Common myeloid progenitor, CD34-positive (primary cell): Measurements from ENCODE around the gene ZNF598.

Experiments used
- CTCF ChIA-PET: fragments of 350-600 bp; sonication (Branson Sonifier 250); formaldehyde crosslinking; loops from one replicate; lab custom pipeline; 2021; ENCODE audit warnings: antibody characterized with exemption; lab: Charles Lee
- POLR2A ChIA-PET: fragments of 350-600 bp; sonication (Branson Sonifier 250); formaldehyde crosslinking; loops from one replicate; lab custom pipeline; 2021; ENCODE audit warnings: antibody characterized with exemption; lab: Charles Lee
- DNase-seq, 3 donors: peaks; one replicate each; pipeline versions ENCODE4 v3.0.0 to v3.0.0-alpha.2; 2013
- H3K27ac ChIP-seq, 2 experiments: 1 replicate in 1 of 2; 2 replicates in 1 of 2; pipeline ENCODE4 v1.7.0; 2013; ENCODE audit warnings: inconsistent platforms in 2 of 2, low read length in 2 of 2, mild to moderate bottlenecking in 2 of 2, low read depth in 1 of 2, moderate library complexity in 1 of 2; ENCODE audit not compliant: severe bottlenecking in 2 of 2, insufficient read depth in 1 of 2, poor library complexity in 1 of 2
- H3K27me3 ChIP-seq, 5 experiments: replicated peaks in 2 of 5; 1 replicate in 3 of 5; 2 replicates in 2 of 5; pipeline versions ENCODE4 v1.6.1 to v1.7.0; 2013; ENCODE audit warnings: low read length in 4 of 5, mild to moderate bottlenecking in 2 of 5, moderate library complexity in 2 of 5, inconsistent platforms in 1 of 5; ENCODE audit not compliant: insufficient read depth in 5 of 5, control insufficient read depth in 4 of 5
- H3K36me3 ChIP-seq, 4 experiments: 1 replicate in 2 of 4; 2 replicates in 2 of 4; pipeline versions ENCODE4 v1.6.1 to v1.7.0; 2013; ENCODE audit warnings: low read length in 3 of 4, control low read depth in 1 of 4, mild to moderate bottlenecking in 1 of 4; ENCODE audit not compliant: control insufficient read depth in 4 of 4, insufficient read depth in 4 of 4
- H3K4me1 ChIP-seq, 4 experiments: 1 replicate in 3 of 4; 2 replicates in 1 of 4; pipeline versions ENCODE4 v1.6.1 to v1.7.1; 2013; ENCODE audit warnings: low read length in 3 of 4, mild to moderate bottlenecking in 3 of 4, control low read depth in 1 of 4, inconsistent platforms in 1 of 4, moderate library complexity in 1 of 4; ENCODE audit not compliant: control insufficient read depth in 4 of 4, insufficient read depth in 4 of 4; ENCODE audit errors: control extremely low read depth in 1 of 4
- H3K4me3 ChIP-seq, 7 experiments: 1 replicate in 4 of 7; 2 replicates in 3 of 7; pipeline versions ENCODE4 v1.5.1 to v1.7.0; 2013; ENCODE audit warnings: mild to moderate bottlenecking in 7 of 7, low read length in 6 of 7, moderate library complexity in 6 of 7, inconsistent platforms in 2 of 7, low read depth in 2 of 7, control low read depth in 1 of 7; ENCODE audit not compliant: insufficient read depth in 4 of 7, control insufficient read depth in 1 of 7; ENCODE audit errors: extremely low read depth in 1 of 7
- H3K9me3 ChIP-seq, 5 experiments: 1 replicate in 4 of 5; 2 replicates in 1 of 5; pipeline versions ENCODE4 v1.6.1 to v1.7.1; 2013; ENCODE audit warnings: low read length in 4 of 5, mild to moderate bottlenecking in 2 of 5, inconsistent platforms in 1 of 5, low read depth in 1 of 5, moderate library complexity in 1 of 5; ENCODE audit not compliant: control insufficient read depth in 4 of 5, insufficient read depth in 2 of 5; ENCODE audit errors: control extremely low read depth in 1 of 5
- WGBS: methylation state at CpG from one replicate; pipeline ENCODE4 v1.1.5; 2013; ENCODE audit not compliant: insufficient coverage; 5-methylcytosine and 5-hydroxymethylcytosine counted together

The ZNF598 gene

DNA sequence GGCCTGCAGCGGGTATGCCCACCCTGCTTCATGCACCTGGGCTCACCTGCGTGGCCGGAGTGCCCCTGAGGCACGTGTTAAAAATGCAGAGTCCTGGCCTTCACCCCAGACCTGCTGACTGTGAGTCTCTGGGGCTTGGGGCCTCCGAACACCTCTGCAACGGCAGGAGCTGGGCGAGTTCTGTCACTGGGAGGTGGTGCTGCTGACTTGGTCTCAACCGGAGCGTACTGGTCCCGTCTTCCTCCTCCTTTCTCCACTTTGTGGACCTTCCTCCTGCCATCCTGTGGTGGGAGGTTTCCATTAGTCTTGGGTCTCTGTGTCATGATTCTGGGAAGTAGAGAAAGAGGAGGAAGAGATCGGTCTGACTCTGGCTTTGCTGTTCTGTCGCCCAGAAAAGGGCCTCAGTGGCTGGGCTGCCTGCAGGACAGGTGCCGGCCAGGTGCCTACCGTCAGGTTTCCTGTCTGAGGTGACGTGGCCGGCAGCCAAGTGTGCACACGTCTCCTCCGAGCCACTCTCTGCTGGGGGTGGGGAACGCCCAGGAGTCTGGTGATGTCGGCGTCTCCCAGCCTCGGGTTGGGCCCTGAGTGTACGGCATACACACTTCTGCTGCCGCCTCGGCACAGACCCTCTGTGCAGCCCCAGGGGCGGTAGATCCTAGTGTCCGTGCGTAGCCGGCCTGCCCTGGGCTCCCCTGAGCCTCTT lies 45.1 kb upstream of the ZNF598 start:
- 96% methylated on average over 29 of the region's 29 CpGs for WGBS
- no peak for DNase-seq
- H3K4me3 ChIP-seq = no peak overlapping the region
- peaks cover 15 to 64% (median 47%) of the 10 kb centered on the region in 4 experiments for H3K36me3 ChIP-seq
- H3K9me3 ChIP-seq = no peaks in the 10 kb centered on the region
- H3K27ac ChIP-seq = no peak overlapping the region
- ChIA-PET CTCF (interaction anchor here (1.1 to 1.8 kb wide), 4 partner anchors 28 to 34 kb away, joined by 3 to 5 read pairs (median 4); no protein-coding TSS in a partner anchor), POLR2A (no interaction called here)
- H3K27me3 ChIP-seq = no peaks in the 10 kb centered on the region
- H3K4me1 ChIP-seq = no peaks in the 10 kb centered on the region

DNA sequence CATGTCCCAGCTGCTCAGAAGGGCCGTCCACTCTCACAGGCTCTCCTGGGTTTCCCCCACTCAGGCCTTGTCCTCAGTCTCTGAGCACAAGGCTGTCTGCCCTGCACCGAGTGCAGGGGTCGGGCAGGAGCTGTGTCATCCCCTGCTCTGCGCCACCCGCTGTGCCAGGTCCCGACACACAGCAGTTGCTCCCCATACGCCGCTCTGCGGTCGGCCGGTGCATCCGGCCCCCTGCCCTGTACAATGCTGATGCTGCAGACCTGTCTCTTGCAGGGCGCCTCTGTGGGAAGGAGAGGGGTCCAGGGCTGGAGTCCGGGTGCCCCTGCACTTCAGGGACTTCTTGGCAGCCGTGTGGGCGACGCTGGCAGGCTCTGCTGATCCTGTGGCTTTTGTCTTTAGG lies 44.3 kb upstream of the ZNF598 start:
- CTCF ChIA-PET = no interaction called here
- H3K4me1 ChIP-seq = peaks cover 0 to under 1% (median under 1%) of the 10 kb centered on the region in 4 experiments

DNA sequence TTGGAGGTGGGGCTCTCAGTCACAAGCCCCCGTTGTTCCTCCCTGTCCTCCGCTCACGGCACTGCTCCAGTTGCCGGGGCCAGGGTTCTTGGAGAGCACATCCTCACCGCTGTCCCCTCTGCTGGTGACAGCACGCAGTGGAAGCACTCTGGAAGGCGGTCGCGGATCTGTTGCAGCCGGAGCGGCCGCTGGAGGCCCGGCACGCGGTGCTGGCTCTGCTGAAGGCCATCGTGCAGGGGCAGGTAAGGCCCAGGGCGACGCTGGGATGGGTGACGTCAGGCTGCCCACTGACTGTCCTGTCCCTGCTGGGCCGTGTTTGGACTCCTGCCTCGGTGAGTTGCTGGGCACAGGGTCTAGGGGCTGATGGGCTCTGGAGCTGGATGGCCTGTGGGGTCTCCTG lies 43.6 kb upstream of the ZNF598 start:
- DNase-seq = no peak
- H3K36me3 ChIP-seq = peaks cover 15 to 64% (median 43%) of the 10 kb centered on the region in 4 experiments
- peaks cover 2 to 7% (median 7%) of the 10 kb centered on the region in 4 experiments for H3K4me1 ChIP-seq
- ChIA-PET CTCF (interaction anchor here (1.7 kb wide), 1 partner anchor 19 kb away, joined by 4 read pairs; no protein-coding TSS in a partner anchor), POLR2A (no interaction called here)
- 98% methylated on average over 20 of the region's 21 CpGs for WGBS
- H3K27me3 ChIP-seq = no peaks in the 10 kb centered on the region
- no peak overlapping the region for H3K27ac ChIP-seq
- no peaks in the 10 kb centered on the region for H3K9me3 ChIP-seq
- H3K4me3 ChIP-seq = no peak overlapping the region

More for the DNA sequence above, 44.3 kb upstream of the ZNF598 start:
- POLR2A ChIA-PET = no interaction called here
- no peak for DNase-seq
- H3K27ac ChIP-seq = no peak overlapping the region
- peaks cover 15 to 64% (median 47%) of the 10 kb centered on the region in 4 experiments for H3K36me3 ChIP-seq
- H3K4me3 ChIP-seq = no peak overlapping the region
- over 99% methylated on average over 14 of the region's 17 CpGs for WGBS
- no peaks in the 10 kb centered on the region for H3K27me3 ChIP-seq
- H3K9me3 ChIP-seq = no peaks in the 10 kb centered on the region

DNA sequence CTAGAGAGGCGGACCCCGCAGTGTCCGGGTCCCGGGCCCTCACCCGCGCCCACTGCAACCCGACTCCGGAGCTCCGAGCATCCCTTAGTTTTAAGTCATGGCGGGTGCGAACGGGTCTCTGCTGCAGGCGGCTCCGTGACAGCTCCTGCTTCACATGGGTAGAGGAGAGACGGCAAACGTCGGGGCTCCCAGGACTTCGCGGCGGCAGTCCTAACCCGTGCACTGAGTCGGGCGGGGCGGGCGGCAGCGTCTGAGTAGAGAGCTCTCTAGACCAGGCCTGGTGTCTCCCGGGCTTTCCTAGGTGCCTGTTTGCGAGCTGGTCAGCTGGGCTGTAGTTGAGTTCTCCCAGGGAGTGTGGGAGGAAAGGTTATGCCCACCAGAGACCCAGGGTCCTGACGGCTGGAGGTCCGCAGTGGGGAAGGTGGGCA lies 38.5 kb upstream of the ZNF598 start:
- peak in 1 of 3 donors; percentile 19 for DNase-seq
- CTCF ChIA-PET = interaction anchor here (0.7 to 3.3 kb wide), 10 partner anchors 11 to 103 kb away, joined by 3 to 12 read pairs (median 4); partner anchors contain the start of gene NPW
- H3K9me3 ChIP-seq = no peaks in the 10 kb centered on the region
- POLR2A ChIA-PET = interaction anchor here (0.7 to 1.6 kb wide), 3 partner anchors 9 to 107 kb away, joined by 4 to 6 read pairs (median 4); partner anchors contain the start of gene TRAF7
- H3K4me1 ChIP-seq = peaks cover 2 to 41% (median 33%) of the 10 kb centered on the region in 4 experiments
- H3K4me3 ChIP-seq = peak overlapping the region; percentile 75 to 93 (median 88)
- peak overlapping the region; percentile 30 to 83 for H3K27ac ChIP-seq
- peaks cover 2 to 28% (median 20%) of the 10 kb centered on the region in 4 experiments for H3K36me3 ChIP-seq
- 0% methylated on average over 27 of the region's 30 CpGs for WGBS
- H3K27me3 ChIP-seq = no peaks in the 10 kb centered on the region

DNA sequence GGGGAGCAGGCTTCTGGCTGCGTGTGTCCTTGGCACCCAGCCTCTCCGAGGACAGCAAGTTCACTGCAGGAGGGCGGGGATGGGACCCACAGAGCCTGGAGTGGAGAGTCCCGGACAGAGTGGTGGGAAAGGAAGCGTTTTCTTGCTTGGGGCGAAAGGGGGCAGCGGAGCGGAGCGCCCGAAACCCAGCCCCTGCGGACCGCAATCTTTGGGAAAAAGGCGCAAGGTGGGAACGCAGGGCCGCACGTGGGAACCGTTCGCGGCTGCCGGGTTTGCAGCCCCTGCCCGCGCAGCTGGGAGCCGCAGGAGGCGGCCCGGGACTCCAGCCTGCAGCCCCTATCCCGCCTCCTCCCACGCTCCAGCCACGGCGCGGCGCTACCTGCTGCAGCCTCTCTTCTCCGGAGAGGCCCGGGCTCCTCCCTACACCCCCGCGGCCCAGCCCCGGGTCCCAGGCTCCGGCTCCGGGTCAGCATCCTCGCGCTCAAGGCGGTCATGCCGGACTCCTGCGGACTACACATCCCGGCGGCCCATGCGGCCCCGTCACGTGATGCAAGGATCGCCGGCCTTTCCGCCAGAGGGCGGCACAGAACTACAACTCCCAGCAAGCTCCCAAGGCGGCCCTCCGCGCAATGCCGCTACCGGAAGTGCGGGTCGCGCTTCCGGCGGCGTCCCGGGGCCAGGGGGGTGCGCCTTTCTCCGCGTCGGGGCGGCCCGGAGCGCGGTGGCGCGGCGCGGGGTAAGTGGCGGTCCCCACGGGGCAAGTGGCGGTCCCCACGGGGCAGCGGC lies 37.9 kb upstream of the ZNF598 start, which contains the start of the genes NTHL1 and TSC2:
Gene NTHL1, minus strand, starts transcription at position 505 of the 786 bp plus-strand sequence. Its CDS starts 11 bp downstream, at position 494.
Gene TSC2, plus strand, starts transcription at position 656 of the 786 bp plus-strand sequence. CDS start 631 bp downstream, outside the sequence.
- H3K27ac ChIP-seq = peak within 1 kb of the TSS; percentile 30 to 83
- H3K4me1 ChIP-seq = peaks cover 2 to 45% (median 34%) of the 10 kb centered on the region in 4 experiments
- POLR2A ChIA-PET = interaction anchor here (0.7 to 1.6 kb wide), 3 partner anchors 9 to 108 kb away, joined by 4 to 6 read pairs (median 4); partner anchors contain the start of gene TRAF7
- H3K27me3 ChIP-seq = no peaks in the 10 kb centered on the region
- H3K36me3 ChIP-seq = peaks cover 2 to 22% (median 15%) of the 10 kb centered on the region in 4 experiments
- WGBS = 0% methylated on average over 78 of the region's 81 CpGs
- peak; percentile 92 to 95 (median 94) for DNase-seq
- CTCF ChIA-PET = interaction anchor here (0.6 to 3.3 kb wide), 13 partner anchors 12 to 245 kb away, joined by 3 to 12 read pairs (median 3); partner anchors contain the start of gene NPW
- H3K9me3 ChIP-seq = no peaks in the 10 kb centered on the region
- peak within 1 kb of the TSS; percentile 75 to 93 (median 88) for H3K4me3 ChIP-seq

DNA sequence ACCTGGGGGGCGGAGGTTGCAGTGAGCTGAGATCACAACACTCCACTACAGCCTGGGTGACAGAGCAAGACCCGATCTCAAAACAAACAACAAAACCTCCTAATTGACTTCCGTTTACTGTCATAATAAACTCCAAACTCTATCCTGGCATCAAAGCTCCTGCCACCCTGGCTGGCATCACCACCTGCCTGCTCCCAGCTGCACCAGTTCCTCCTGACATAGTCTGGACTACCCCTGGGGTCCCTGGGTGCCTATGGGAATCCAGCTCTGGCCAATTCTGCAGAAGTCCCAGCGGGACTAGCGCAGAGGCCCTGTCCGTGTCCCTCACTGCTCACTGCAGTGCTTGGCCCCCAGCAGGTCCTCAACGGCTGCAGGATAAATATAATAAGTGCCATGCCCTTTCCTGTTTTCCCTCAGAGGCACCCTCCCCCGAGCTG lies 37.3 kb upstream of the ZNF598 start:
- CTCF ChIA-PET = interaction anchor here (0.6 to 3.3 kb wide), 7 partner anchors 14 to 244 kb away, joined by 3 to 12 read pairs (median 4); no protein-coding TSS in a partner anchor
- POLR2A ChIA-PET = interaction anchor here (1.3 to 1.6 kb wide), 2 partner anchors 20 to 108 kb away, joined by 3 to 6 read pairs; partner anchors contain the start of gene TRAF7
- no peak for DNase-seq
- H3K4me1 ChIP-seq = peaks cover 2 to 48% (median 34%) of the 10 kb centered on the region in 4 experiments
- H3K36me3 ChIP-seq = peaks cover 2 to 19% (median 12%) of the 10 kb centered on the region in 4 experiments
- no peaks in the 10 kb centered on the region for H3K9me3 ChIP-seq
- WGBS = 19% methylated on average over 6 of the region's 8 CpGs
- H3K27ac ChIP-seq = peak overlapping the region in 1 of 2 experiments; percentile 34
- H3K4me3 ChIP-seq = peak overlapping the region; percentile 75 to 93 (median 88)
- no peaks in the 10 kb centered on the region for H3K27me3 ChIP-seq
